Aorta (tissue), 5 donors: ENCODE results near the gene PNPLA2. TPM values are rescaled to one million over a fixed set of nuclear protein-coding genes. Genes with fewer than 3 reads are reported as not detected.

Experiments used
- ATAC-seq: fragments of 200-7000 bp; cut with Tn5 transposase; one replicate; pipeline ENCODE4 v1.9.1; 2022; ENCODE audit warnings: moderate library complexity; ENCODE audit not compliant: low FRiP score
- DNase-seq, 2 donors: peaks; one replicate each; pipeline ENCODE4 v3.0.0-alpha.2; 2020
- H3K27ac ChIP-seq, 2 donors: one replicate each; pipeline ENCODE4 v1.5.1; 2013; ENCODE audit warnings: low read length in 2 of 2, mild to moderate bottlenecking in 2 of 2, moderate library complexity in 2 of 2, control low read depth in 1 of 2, inconsistent platforms in 1 of 2, low read depth in 1 of 2
- H3K27me3 ChIP-seq, 2 donors: one replicate each; pipeline ENCODE4 v1.6.1; 2013; ENCODE audit warnings: control low read depth in 1 of 2, low read length in 1 of 2, mild to moderate bottlenecking in 1 of 2, moderate library complexity in 1 of 2; ENCODE audit not compliant: insufficient read depth in 2 of 2, control insufficient read depth in 1 of 2
- H3K36me3 ChIP-seq, 2 donors: one replicate each; pipeline ENCODE4 v1.6.1; 2013; ENCODE audit warnings: control low read depth in 1 of 2, low read length in 1 of 2, mild to moderate bottlenecking in 1 of 2; ENCODE audit not compliant: insufficient read depth in 2 of 2, control insufficient read depth in 1 of 2
- H3K4me1 ChIP-seq, 2 donors: one replicate each; pipeline ENCODE4 v1.6.1; 2013; ENCODE audit warnings: low read length in 2 of 2, control low read depth in 1 of 2, mild to moderate bottlenecking in 1 of 2, moderate library complexity in 1 of 2; ENCODE audit not compliant: insufficient read depth in 2 of 2, control insufficient read depth in 1 of 2
- H3K4me3 ChIP-seq, 2 donors: one replicate each; pipeline ENCODE4 v1.5.1; 2013; ENCODE audit warnings: low read length in 2 of 2, control low read depth in 1 of 2, mild to moderate bottlenecking in 1 of 2
- H3K9me3 ChIP-seq: one replicate; pipeline ENCODE4 v1.6.1; 2013; ENCODE audit warnings: mild to moderate bottlenecking, low read length; ENCODE audit not compliant: control insufficient read depth
- WGBS, 2 donors: extraction: QIAGEN DNeasy Blood & Tissue Kit; methylation state at CpG; one replicate each; pipeline ENCODE4 v1.1.7; 2013; 5-methylcytosine and 5-hydroxymethylcytosine counted together
- intact Hi-C, 2 donors: fragments of 100-400 bp; cut with DNase I; formaldehyde crosslinking; loops; one replicate each; pipeline versions ENCODE4 v1.14.2 to v1.15.0; 2022
- polyA plus RNA-seq, 2 donors: library from polyadenylated mRNA; stranded (reverse); fragments of 200-250 nt; gene quantifications; one replicate each; pipeline ENCODE4 v1.2.3, GENCODE V29; 2013
- total RNA-seq, 2 donors: library from RNA; stranded (reverse); fragmentation: NEBNext Ultra II Directional; extraction: Animal tissue kit (Norgen Biotek cat#: 25700); gene quantifications; one replicate each; pipeline ENCODE4 v1.2.1, GENCODE V29; 2021
- donor health status: healthy with polysubstance abuse.
- donor health status: Bipolar disorder and iron deficiency.
- donor health status: DM: no; HTN: no; CAD: no.
- donor health status: DM: no; HTN: no; CAD: no.
- donor health status: DM: yes; HTN: yes; CAD: no.

Gene PNPLA2
- total and polyA plus RNA-seq, 4 donors: 33.7 to 240 (median 118) TPM

DNA sequence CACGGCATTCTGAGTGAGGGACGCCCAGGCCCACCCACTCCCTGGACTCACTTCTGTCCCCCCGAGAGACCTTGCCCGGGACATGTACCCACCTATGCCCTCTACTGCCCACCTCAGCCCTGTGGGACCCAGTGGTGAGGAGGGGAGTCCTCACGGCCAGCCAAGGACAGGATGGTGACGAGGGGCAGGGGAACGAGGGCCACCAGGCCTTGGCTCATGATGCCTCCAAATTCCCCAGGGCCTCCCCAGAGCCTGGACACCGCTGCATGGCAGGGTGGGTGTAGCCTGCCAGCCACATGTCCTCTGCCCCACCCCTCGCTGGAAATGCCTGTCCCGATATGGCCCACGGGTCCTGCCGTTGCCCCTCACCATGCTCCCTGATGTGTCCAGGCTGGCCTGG, 50.1 kb downstream of the PNPLA2 start:
- no peaks in the 10 kb centered on the region for H3K36me3 ChIP-seq
- H3K9me3 ChIP-seq: no peaks in the 10 kb centered on the region
- no peaks in the 10 kb centered on the region for H3K27me3 ChIP-seq
- WGBS, 2 donors: 82 to 84% methylated on average over 12 of the region's 12 CpGs
- no peak for ATAC-seq
- no peak overlapping the region for H3K4me3 ChIP-seq
- no peak overlapping the region for H3K27ac ChIP-seq
- DNase-seq: no peak
- H3K4me1 ChIP-seq: no peaks in the 10 kb centered on the region
- intact Hi-C loops: no loop called here

- ATAC-seq (no peak), DNase-seq (no peak)
- Histone ChIP-seq H3K9me3 (no peaks in the 10 kb centered on the region), H3K4me1 (no peaks in the 10 kb centered on the region), H3K27me3 (no peaks in the 10 kb centered on the region), H3K36me3 (no peaks in the 10 kb centered on the region), H3K27ac (no peak overlapping the region), H3K4me3 (no peak overlapping the region)
- intact Hi-C loops: no loop called here
- WGBS, 2 donors: 88 to 89% methylated on average over 25 of the region's 25 CpGs
These were observed 50.8 kb downstream of the PNPLA2 start for GRCh38 chr11:869399-870126.

DNA sequence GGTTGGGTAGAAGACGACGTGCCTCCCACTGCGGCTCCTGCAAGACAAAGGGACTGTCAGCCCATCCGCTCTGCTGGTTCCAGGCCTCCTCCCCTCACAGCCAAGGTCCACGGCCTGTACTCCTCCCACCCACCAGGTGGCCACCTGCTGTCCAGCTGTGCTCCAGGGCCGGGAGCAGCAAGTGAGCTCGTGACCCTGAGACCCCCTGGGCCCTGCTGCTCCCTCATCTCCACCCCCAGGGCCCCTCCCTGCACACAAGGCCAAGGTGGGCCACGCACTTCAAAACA, 51.4 kb downstream of the PNPLA2 start:
- H3K9me3 ChIP-seq: no peaks in the 10 kb centered on the region
- no peaks in the 10 kb centered on the region for H3K27me3 ChIP-seq
- H3K4me3 ChIP-seq: no peak overlapping the region
- H3K27ac ChIP-seq: no peak overlapping the region
- ATAC-seq (no peak), DNase-seq (no peak)
- intact Hi-C loops: no loop called here
- H3K36me3 ChIP-seq: no peaks in the 10 kb centered on the region
- no peaks in the 10 kb centered on the region for H3K4me1 ChIP-seq
- 62 to 70% methylated on average over 8 of the region's 8 CpGs for WGBS, 2 donors

- no peak overlapping the region for H3K4me3 ChIP-seq
- no peak for DNase-seq
- no peaks in the 10 kb centered on the region for H3K9me3 ChIP-seq
- intact Hi-C loops: no loop called here
- no peaks in the 10 kb centered on the region for H3K27me3 ChIP-seq
- WGBS, 2 donors: 84 to 87% methylated on average over 8 of the region's 8 CpGs
- no peak for ATAC-seq
- H3K4me1 ChIP-seq: no peaks in the 10 kb centered on the region
- no peak overlapping the region for H3K27ac ChIP-seq
- no peaks in the 10 kb centered on the region for H3K36me3 ChIP-seq
These were observed 51.7 kb downstream of the PNPLA2 start for GRCh38 chr11:870418-870817.

DNA sequence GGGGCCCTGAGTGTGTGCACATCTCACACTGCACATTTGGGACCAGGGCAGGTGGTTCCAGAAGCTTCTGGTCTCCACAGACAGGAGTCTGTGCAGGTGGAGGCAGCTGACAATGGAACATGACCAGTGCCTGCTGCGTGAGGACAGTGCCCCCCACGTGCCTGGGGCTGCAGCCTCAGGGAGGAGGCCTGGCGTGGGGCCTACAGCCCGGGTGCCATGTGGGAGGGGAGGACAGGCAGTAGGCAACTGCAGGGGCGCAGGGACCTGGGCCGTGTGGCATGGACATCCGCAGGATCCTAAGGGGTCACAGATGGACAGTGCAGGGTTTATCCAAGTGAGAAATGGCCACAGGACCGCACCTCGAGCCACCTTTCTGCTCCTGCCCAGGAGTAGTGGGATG, 52.8 kb downstream of the PNPLA2 start:
- intact Hi-C loops: no loop called here
- ATAC-seq: no peak

GRCh38 chr11:872799-873198, 54.1 kb downstream of the PNPLA2 start:
- ATAC-seq (no peak), DNase-seq (no peak)
- intact Hi-C loops: no loop called here
- Histone ChIP-seq H3K4me3 (no peak overlapping the region), H3K9me3 (no peaks in the 10 kb centered on the region), H3K4me1 (no peaks in the 10 kb centered on the region), H3K36me3 (no peaks in the 10 kb centered on the region), H3K27ac (no peak overlapping the region), H3K27me3 (no peaks in the 10 kb centered on the region)
- WGBS, 2 donors: 91 to 95% methylated on average over 7 to 9 of the region's 9 CpGs

More for the DNA sequence above, 52.8 kb downstream of the PNPLA2 start:
- no peaks in the 10 kb centered on the region for H3K4me1 ChIP-seq
- DNase-seq: no peak
- H3K4me3 ChIP-seq: no peak overlapping the region
- no peaks in the 10 kb centered on the region for H3K27me3 ChIP-seq
- no peak overlapping the region for H3K27ac ChIP-seq
- WGBS, 2 donors: 72 to 77% methylated on average over 8 to 9 of the region's 9 CpGs
- H3K9me3 ChIP-seq: no peaks in the 10 kb centered on the region
- no peaks in the 10 kb centered on the region for H3K36me3 ChIP-seq

DNA sequence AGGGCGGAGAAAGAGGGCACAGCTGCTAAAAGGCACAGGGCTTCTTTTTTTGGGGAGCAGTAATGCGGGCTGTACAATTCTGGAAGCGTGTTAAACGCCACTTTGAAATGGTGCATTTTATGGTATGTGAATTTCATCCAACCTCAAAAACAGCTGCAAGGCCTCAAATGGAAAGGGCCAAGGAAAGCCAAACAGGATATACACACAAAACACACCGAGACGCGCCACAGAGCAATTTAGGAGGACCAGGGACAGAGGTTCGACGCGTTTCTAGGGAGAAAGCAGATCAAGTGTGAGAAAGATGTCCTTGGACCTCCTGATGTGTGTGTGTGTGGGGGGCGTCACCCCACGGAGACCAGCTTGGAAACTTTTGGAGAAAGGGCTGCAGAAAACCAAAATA, 55.0 kb downstream of the PNPLA2 start:
- ATAC-seq (no peak), DNase-seq (no peak)
- Histone ChIP-seq H3K27me3 (no peaks in the 10 kb centered on the region), H3K4me1 (no peaks in the 10 kb centered on the region), H3K9me3 (no peaks in the 10 kb centered on the region), H3K27ac (no peak overlapping the region), H3K36me3 (no peaks in the 10 kb centered on the region), H3K4me3 (no peak overlapping the region)
- 71 to 79% methylated on average over 12 of the region's 12 CpGs for WGBS, 2 donors
- intact Hi-C loops: no loop called here

Other genes starting within 250 kb of the PNPLA2 start
- gene PHRF1, start 242.4 kb upstream of the PNPLA2 start, total RNA-seq: 10 to 100 TPM; 26.6 to 32.4 TPM
- 10 to 100 TPM in 1 of 2 donors, 1 to 10 TPM in 1; 7.6 to 18.1 TPM for gene PHRF1, start 242.4 kb upstream of the PNPLA2 start, polyA plus RNA-seq
- 10 to 100 TPM; 23.3 to 30.9 TPM for gene IRF7, start 203.0 kb upstream of the PNPLA2 start, total RNA-seq
- gene IRF7, start 203.0 kb upstream of the PNPLA2 start, polyA plus RNA-seq: 10 to 100 TPM; 13.4 to 29.3 TPM
- gene CDHR5, start 194.0 kb upstream of the PNPLA2 start, total RNA-seq: not detected
- gene CDHR5, start 194.0 kb upstream of the PNPLA2 start, polyA plus RNA-seq: 10 to 100 TPM in 1 of 2 donors, under 1 TPM in 1; 0.79 to 39.8 TPM
- not detected for gene SCT, start 191.7 kb upstream of the PNPLA2 start, total RNA-seq
- gene SCT, start 191.7 kb upstream of the PNPLA2 start, polyA plus RNA-seq: not detected
- gene DRD4, start 181.6 kb upstream of the PNPLA2 start, total RNA-seq: 1 to 10 TPM; 1.3 to 2.1 TPM
- gene DRD4, start 181.6 kb upstream of the PNPLA2 start, polyA plus RNA-seq: 1 to 10 TPM in 1 of 2 donors, not detected in 1; 3.4 TPM
- 10 to 100 TPM; 32.2 to 59.5 TPM for gene DEAF1, start 123.7 kb upstream of the PNPLA2 start, total RNA-seq
- 10 to 100 TPM; 15.7 to 53.0 TPM for gene DEAF1, start 123.7 kb upstream of the PNPLA2 start, polyA plus RNA-seq
- 10 to 100 TPM; 15.6 to 23.0 TPM for gene TMEM80, start 123.1 kb upstream of the PNPLA2 start, total RNA-seq
- 10 to 100 TPM in 1 of 2 donors, 1 to 10 TPM in 1; 8.4 to 31.2 TPM for gene TMEM80, start 123.1 kb upstream of the PNPLA2 start, polyA plus RNA-seq
- 10 to 100 TPM; 41.0 to 45.1 TPM for gene EPS8L2, start 112.7 kb upstream of the PNPLA2 start, total RNA-seq
- gene EPS8L2, start 112.7 kb upstream of the PNPLA2 start, polyA plus RNA-seq: 100 to 1,000 TPM in 1 of 2 donors, 10 to 100 TPM in 1; 64.6 to 102 TPM
- gene TALDO1, start 71.5 kb upstream of the PNPLA2 start, total RNA-seq: 100 to 1,000 TPM; 113 to 130 TPM
- gene TALDO1, start 71.5 kb upstream of the PNPLA2 start, polyA plus RNA-seq: 100 to 1,000 TPM; 122 to 187 TPM
- gene GATD1, start 41.4 kb upstream of the PNPLA2 start, total RNA-seq: 10 to 100 TPM; 36.1 to 52.7 TPM
- 10 to 100 TPM in 1 of 2 donors, 1 to 10 TPM in 1; 9.6 to 32.5 TPM for gene GATD1, start 41.4 kb upstream of the PNPLA2 start, polyA plus RNA-seq
- gene CEND1, start 28.8 kb upstream of the PNPLA2 start, total RNA-seq: not detected
- gene CEND1, start 28.8 kb upstream of the PNPLA2 start, polyA plus RNA-seq: under 1 TPM in 1 of 2 donors, not detected in 1; 0.10 TPM
- 10 to 100 TPM; 10.1 to 12.9 TPM for gene SLC25A22, start 20.6 kb upstream of the PNPLA2 start, total RNA-seq
- gene SLC25A22, start 20.6 kb upstream of the PNPLA2 start, polyA plus RNA-seq: 1 to 10 TPM; 3.2 to 5.6 TPM
- gene PIDD1, start 13.7 kb upstream of the PNPLA2 start, total RNA-seq: 10 to 100 TPM in 1 of 2 donors, 1 to 10 TPM in 1; 8.5 to 14.7 TPM
- 10 to 100 TPM; 15.3 to 71.4 TPM for gene PIDD1, start 13.7 kb upstream of the PNPLA2 start, polyA plus RNA-seq
- 1,000 to 10,000 TPM; 1,300 to 1,387 TPM for gene RPLP2, start 8.9 kb upstream of the PNPLA2 start, total RNA-seq
- gene RPLP2, start 8.9 kb upstream of the PNPLA2 start, polyA plus RNA-seq: 1,000 to 10,000 TPM; 1,256 to 1,452 TPM
- 10 to 100 TPM in 1 of 2 donors, 1 to 10 TPM in 1; 2.2 to 10.0 TPM for gene CRACR2B, start 9.0 kb downstream of the PNPLA2 start, total RNA-seq
- 10 to 100 TPM in 1 of 2 donors, 1 to 10 TPM in 1; 4.8 to 10.5 TPM for gene CRACR2B, start 9.0 kb downstream of the PNPLA2 start, polyA plus RNA-seq
- 100 to 1,000 TPM; 620 to 681 TPM for gene CD151, start 14.0 kb downstream of the PNPLA2 start, total RNA-seq
- gene CD151, start 14.0 kb downstream of the PNPLA2 start, polyA plus RNA-seq: 1,000 to 10,000 TPM in 1 of 2 donors, 100 to 1,000 TPM in 1; 860 to 1,186 TPM
- 10 to 100 TPM; 57.5 to 69.2 TPM for gene POLR2L, start 23.6 kb downstream of the PNPLA2 start, total RNA-seq
- gene POLR2L, start 23.6 kb downstream of the PNPLA2 start, polyA plus RNA-seq: 100 to 1,000 TPM; 140 to 152 TPM
- gene TSPAN4, start 23.9 kb downstream of the PNPLA2 start, total RNA-seq: 10 to 100 TPM; 42.9 to 95.1 TPM
- 10 to 100 TPM; 28.4 to 79.1 TPM for gene TSPAN4, start 23.9 kb downstream of the PNPLA2 start, polyA plus RNA-seq
- gene CHID1, start 91.9 kb downstream of the PNPLA2 start, total RNA-seq: 10 to 100 TPM; 55.4 to 77.4 TPM
- 10 to 100 TPM; 29.6 to 60.3 TPM for gene CHID1, start 91.9 kb downstream of the PNPLA2 start, polyA plus RNA-seq
- 100 to 1,000 TPM in 1 of 2 donors, 10 to 100 TPM in 1; 93.3 to 147 TPM for gene AP2A2, start 107.0 kb downstream of the PNPLA2 start, total RNA-seq
- 10 to 100 TPM; 14.0 to 47.3 TPM for gene AP2A2, start 107.0 kb downstream of the PNPLA2 start, polyA plus RNA-seq
- not detected for gene MUC6, start 217.8 kb downstream of the PNPLA2 start, total RNA-seq
- under 1 TPM; under 0.01 to 0.49 TPM for gene MUC6, start 217.8 kb downstream of the PNPLA2 start, polyA plus RNA-seq